Peyer's patch (tissue), 4 donors: Measurements from ENCODE around the gene CFDP1. TPM values are rescaled to one million over a fixed set of nuclear protein-coding genes. Genes with fewer than 3 reads are reported as not detected.

ENCODE experiments used
- DNase-seq, 3 donors: peaks; one replicate each; pipeline ENCODE4 v3.0.0-alpha.2; 2017 to 2019
- H3K27ac ChIP-seq, 4 donors: fragments of 200-600 bp; sonication (generic); one replicate each; pipeline ENCODE4 v1.5.1; 2016 to 2019
- H3K27me3 ChIP-seq, 2 donors: fragments of 200-600 bp; sonication (generic); one replicate each; pipeline ENCODE4 v1.5.1; 2019
- H3K36me3 ChIP-seq, 3 donors: fragments of 200-600 bp; sonication (generic); one replicate each; pipeline ENCODE4 v1.5.1; 2016 to 2019
- H3K4me1 ChIP-seq, 4 donors: fragments of 200-600 bp; sonication (generic); one replicate each; pipeline ENCODE4 v1.5.1; 2016 to 2019
- H3K4me3 ChIP-seq, 4 donors: fragments of 200-600 bp; sonication (generic); 1 replicate in 3 of 4; 2 replicates in 1 of 4; pipeline ENCODE4 v1.5.1; 2016 to 2019; ENCODE audit warnings: mild to moderate bottlenecking in 1 of 4
- H3K9me3 ChIP-seq, 4 donors: fragments of 200-600 bp; sonication (generic); one replicate each; pipeline ENCODE4 v1.5.1; 2016 to 2019; ENCODE audit warnings: mild to moderate bottlenecking in 1 of 4
- POLR2A ChIP-seq, 2 donors: fragments of 450-650 bp; IDR thresholded peaks; one replicate each; pipeline ENCODE4 v1.5.1; 2017; ENCODE audit warnings: antibody characterized with exemption in 2 of 2, mild to moderate bottlenecking in 2 of 2, moderate library complexity in 2 of 2
- total RNA-seq, 4 donors: library from RNA; depleted of rRNA; stranded (reverse); fragments of >200 nt; gene quantifications; one replicate each; pipeline ENCODE4 v1.1.0, GENCODE V29; 2016
- TF ChIP-seq, protein P1 (sequence below), 6 experiments: fragments of 450-650 bp in 4 of 6; fragments of 200-600 bp in 2 of 6; sonication (generic) in 1 of 6; IDR thresholded peaks; one replicate each; pipeline ENCODE4 v1.5.1; 2017 to 2019; ENCODE audit warnings: antibody characterized with exemption in 6 of 6, mild to moderate bottlenecking in 3 of 6, moderate library complexity in 1 of 6

Gene CFDP1
- total RNA-seq, 4 donors from 2014 or later, result 125 to 205 (median 156) TPM

DNA sequence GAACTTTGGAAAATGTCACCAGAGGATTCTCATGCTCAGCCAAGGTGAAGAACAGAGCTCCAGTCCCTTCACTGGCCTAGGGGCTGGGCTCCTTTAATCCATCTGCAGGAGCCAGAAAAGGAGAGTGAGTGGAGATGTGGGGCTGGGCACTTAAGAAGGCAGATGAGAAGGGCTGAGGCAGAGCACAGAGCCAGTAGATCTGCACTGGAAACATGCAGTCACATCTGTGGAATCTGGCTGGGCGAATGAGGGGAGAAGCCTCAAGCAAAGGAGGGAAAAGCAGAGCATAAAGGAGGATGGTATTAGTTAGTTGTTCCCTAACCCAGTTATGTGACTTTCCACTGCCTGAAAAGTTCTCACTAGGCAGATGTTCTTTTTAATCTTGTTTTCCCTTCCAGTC lies 131.5 kb downstream of the CFDP1 start:
- peaks cover 0 to 36% (median 0%) of the 10 kb centered on the region in 3 donors for H3K36me3 ChIP-seq
- no peak overlapping the region for H3K4me3 ChIP-seq
- TF ChIP-seq, protein P1, sequence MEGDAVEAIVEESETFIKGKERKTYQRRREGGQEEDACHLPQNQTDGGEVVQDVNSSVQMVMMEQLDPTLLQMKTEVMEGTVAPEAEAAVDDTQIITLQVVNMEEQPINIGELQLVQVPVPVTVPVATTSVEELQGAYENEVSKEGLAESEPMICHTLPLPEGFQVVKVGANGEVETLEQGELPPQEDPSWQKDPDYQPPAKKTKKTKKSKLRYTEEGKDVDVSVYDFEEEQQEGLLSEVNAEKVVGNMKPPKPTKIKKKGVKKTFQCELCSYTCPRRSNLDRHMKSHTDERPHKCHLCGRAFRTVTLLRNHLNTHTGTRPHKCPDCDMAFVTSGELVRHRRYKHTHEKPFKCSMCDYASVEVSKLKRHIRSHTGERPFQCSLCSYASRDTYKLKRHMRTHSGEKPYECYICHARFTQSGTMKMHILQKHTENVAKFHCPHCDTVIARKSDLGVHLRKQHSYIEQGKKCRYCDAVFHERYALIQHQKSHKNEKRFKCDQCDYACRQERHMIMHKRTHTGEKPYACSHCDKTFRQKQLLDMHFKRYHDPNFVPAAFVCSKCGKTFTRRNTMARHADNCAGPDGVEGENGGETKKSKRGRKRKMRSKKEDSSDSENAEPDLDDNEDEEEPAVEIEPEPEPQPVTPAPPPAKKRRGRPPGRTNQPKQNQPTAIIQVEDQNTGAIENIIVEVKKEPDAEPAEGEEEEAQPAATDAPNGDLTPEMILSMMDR (IDR thresholded peaks at IDR 0.05), result no peak
- no peak for TF ChIP-seq POLR2A (IDR thresholded peaks at IDR 0.05)
- no peak for DNase-seq
- no peak overlapping the region for H3K27ac ChIP-seq
- no peaks in the 10 kb centered on the region for H3K27me3 ChIP-seq
- H3K4me1 ChIP-seq, result peaks cover 0 to 24% (median 0%) of the 10 kb centered on the region in 4 donors
- H3K9me3 ChIP-seq, result no peaks in the 10 kb centered on the region

DNA sequence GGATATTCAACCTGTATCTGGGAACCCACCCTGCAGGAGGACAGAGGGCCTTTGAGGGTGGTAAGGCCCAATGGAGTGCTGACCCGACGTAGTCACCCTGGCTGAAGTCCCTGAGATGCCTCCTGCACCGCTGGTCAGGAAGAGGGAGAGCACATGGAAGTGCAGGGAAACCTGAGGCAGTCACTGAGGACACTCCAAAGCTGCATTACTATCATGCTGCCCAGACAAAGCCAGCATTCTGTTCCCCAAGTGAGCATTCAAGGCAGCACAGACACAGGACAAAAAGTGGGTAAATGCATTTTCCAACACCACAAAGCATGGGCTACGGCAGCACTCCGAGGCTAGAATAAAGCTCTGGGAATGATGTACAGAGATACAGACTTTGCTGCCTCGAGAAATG lies 135.0 kb downstream of the CFDP1 start:
- Histone ChIP-seq H3K27ac (no peak overlapping the region), H3K27me3 (no peaks in the 10 kb centered on the region), H3K36me3 (peaks cover 0 to 33% (median 0%) of the 10 kb centered on the region in 3 donors), H3K4me1 (peaks cover 0 to 7% (median 0%) of the 10 kb centered on the region in 4 donors), H3K9me3 (no peaks in the 10 kb centered on the region), H3K4me3 (no peak overlapping the region)
- DNase-seq, result no peak
- TF ChIP-seq POLR2A (IDR thresholded peaks at IDR 0.05), result no peak
- TF ChIP-seq, protein P1 (IDR thresholded peaks at IDR 0.05), result no peak

DNA sequence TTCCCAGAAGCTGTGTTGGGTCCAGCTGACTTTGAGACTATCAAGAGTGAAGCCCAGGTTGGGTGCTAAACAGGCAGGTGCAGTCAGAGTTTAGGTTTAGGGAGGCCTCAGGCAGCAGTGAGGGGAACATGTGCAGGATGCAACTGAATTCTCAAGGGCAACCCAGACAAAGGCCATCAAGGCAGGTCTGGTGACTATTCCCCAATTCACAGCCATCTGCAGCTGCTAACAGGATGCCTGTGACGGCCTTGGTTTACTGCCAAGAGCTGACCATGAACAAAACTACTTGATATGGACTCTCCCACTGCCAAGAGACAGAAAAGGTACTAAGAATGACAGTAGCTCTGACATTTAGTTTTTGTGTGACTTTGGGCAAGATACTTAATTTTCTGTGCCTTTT lies 136.7 kb downstream of the CFDP1 start:
- no peak for DNase-seq
- no peak for TF ChIP-seq POLR2A (IDR thresholded peaks at IDR 0.05)
- TF ChIP-seq, protein P1 (IDR thresholded peaks at IDR 0.05), result no peak

DNA sequence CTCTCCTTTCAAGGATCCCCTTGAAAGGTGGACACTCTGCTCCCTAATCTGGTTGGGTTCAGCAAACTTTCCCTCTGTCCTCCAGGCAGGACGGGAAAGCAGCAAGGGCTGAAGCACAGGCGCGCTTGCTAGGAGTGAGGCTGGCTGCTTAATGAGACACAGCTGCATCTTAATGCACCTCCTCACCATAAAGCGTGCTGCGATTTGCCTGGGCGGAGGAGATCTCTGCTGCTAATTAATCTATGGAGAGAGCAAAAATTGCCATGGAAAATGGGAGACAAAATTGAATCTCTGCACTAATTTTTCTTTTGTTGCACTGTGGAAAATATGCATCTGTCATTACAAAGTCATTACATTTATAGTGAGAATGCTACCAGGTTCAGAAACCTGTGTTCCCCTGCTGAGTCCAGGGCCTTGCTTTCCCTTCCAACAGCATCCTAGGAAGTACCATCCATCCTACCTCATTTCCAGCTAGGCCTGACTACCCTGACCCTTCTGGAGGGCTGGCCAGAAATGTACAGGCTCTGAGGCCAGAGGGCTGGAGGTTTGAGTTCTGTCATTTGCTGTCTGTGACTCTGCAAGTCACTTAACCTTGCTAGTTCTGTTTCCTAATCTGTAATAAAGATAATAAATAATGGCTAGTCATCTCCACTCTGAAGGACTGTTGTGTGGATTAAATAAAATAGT lies 138.4 kb downstream of the CFDP1 start:
- DNase-seq, result no peak
- H3K36me3 ChIP-seq, result peaks cover 0 to 38% (median 0%) of the 10 kb centered on the region in 3 donors
- no peaks in the 10 kb centered on the region for H3K9me3 ChIP-seq
- no peak overlapping the region for H3K4me3 ChIP-seq
- H3K27ac ChIP-seq, result no peak overlapping the region
- TF ChIP-seq, protein P1 (IDR thresholded peaks at IDR 0.05), result no peak
- TF ChIP-seq POLR2A (IDR thresholded peaks at IDR 0.05), result no peak
- no peaks in the 10 kb centered on the region for H3K27me3 ChIP-seq
- H3K4me1 ChIP-seq, result peaks cover 0 to 7% (median 0%) of the 10 kb centered on the region in 4 donors

More for the DNA sequence above, 136.7 kb downstream of the CFDP1 start:
- Histone ChIP-seq H3K27ac (no peak overlapping the region), H3K4me3 (no peak overlapping the region), H3K9me3 (no peaks in the 10 kb centered on the region), H3K27me3 (no peaks in the 10 kb centered on the region), H3K4me1 (peaks cover 0 to 7% (median 0%) of the 10 kb centered on the region in 4 donors), H3K36me3 (peaks cover 0 to 45% (median 0%) of the 10 kb centered on the region in 3 donors)

DNA sequence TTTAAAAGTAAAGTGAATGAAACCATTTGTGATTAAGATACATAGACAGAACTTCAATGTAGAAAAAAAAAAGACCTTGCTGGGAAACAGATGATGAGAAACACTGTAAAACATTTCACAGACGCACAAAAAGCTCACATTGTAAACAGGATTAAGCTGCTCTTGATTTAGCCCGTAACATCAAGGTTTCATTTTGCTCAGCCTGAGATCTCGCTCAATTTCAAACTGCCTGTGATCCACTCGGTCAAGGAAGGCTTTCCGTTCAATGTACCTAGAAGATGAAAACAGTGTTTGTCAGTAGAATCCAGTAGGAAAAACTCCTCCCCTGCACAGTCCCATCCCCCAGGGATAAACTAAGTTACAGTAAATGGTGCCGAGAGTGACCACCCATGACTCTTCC lies 139.5 kb downstream of the CFDP1 start:
- peaks cover 0 to 12% (median 0%) of the 10 kb centered on the region in 4 donors for H3K4me1 ChIP-seq
- no peak for DNase-seq
- H3K27ac ChIP-seq, result peak overlapping the region in 1 of 4 donors; percentile 42
- H3K9me3 ChIP-seq, result no peaks in the 10 kb centered on the region
- TF ChIP-seq, protein P1 (IDR thresholded peaks at IDR 0.05), result no peak
- TF ChIP-seq POLR2A (IDR thresholded peaks at IDR 0.05), result no peak
- no peaks in the 10 kb centered on the region for H3K27me3 ChIP-seq
- H3K4me3 ChIP-seq, result no peak overlapping the region
- H3K36me3 ChIP-seq, result peaks cover 0 to 30% (median 0%) of the 10 kb centered on the region in 3 donors
